ENCODE data around the gene ZNF175.
A peak's percentile ranks its signal among the peaks of the same experiment; 100 is the strongest.

The ZNF175 gene

DNA sequence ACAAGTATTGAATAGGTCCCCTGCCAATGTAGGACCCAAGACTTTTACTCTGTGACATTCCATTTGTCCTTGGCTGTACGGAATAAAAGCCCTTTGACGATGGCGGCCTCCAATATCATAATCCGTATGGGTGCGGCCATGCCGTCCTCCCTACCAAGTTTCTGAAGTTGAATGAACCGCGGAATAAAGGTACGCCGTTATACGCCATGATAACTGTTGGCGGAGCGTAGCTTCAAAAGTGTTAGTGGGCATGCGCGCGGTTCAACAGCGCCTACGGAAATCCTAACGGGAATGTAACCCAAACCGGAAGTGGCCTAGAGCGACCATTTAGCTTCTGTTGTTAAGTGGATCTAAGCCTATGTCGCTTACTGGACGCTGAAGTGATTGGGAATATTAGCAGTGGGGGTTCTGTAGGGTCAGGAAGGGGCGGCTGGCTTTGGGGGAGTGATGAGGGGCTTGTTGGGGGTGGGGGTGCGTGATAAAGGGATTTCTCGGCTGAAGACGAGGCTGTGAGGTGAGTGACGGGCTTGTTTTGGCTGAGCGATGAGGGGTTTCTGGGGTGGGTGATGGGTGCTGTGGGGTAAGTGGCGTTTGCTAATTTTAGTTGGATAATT lies at the start of gene ZNF175:
Gene ZNF175 (plus strand): TSS at position 322 of the 614 bp plus-strand sequence. CDS start 2,047 bp downstream, outside the sequence.
- peak; percentile 98 for DNase-seq (ENCODE audit: low spot score)

DNA sequence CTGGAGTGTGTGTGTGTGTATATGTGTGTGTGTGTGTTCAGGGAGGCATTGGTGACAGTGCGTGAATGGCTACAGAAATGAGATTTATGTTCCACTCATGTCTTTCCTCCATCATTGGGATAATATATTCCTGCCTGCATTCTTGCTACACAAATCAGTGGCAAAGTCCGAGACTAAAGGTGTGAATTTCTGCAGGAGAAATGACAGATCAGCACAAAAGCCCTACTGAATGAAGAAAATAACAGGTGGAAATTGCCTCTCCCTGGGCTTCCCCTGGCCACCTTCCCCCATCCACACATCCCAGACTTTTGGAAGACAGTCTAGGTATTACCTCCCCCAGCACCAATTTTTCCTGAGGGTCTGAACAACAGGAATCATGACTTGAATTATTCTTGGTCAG lies 49.7 kb upstream of the ZNF175 start:
- DNase-seq (ENCODE audit: low spot score), result no peak

DNA sequence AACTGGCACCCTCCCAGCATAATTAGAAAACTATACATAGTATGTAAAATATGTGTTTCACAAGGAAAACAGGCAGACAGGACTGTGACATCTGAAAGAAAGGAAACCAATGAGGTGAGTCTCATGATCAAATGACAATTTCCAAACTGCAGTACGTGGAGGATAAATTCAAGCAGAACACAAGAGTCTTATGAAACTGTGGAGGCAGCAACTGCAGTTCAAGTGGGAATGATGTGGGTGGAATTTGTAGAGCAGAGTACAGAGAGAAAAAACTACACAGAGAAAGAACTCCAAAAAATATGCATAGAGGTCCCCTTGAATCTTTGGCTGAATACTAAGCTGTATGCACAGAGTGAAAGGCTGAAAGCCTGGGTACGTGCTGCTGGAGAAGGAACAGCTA lies 49.3 kb upstream of the ZNF175 start:
- DNase-seq (ENCODE audit: low spot score), result peak; percentile 29

DNA sequence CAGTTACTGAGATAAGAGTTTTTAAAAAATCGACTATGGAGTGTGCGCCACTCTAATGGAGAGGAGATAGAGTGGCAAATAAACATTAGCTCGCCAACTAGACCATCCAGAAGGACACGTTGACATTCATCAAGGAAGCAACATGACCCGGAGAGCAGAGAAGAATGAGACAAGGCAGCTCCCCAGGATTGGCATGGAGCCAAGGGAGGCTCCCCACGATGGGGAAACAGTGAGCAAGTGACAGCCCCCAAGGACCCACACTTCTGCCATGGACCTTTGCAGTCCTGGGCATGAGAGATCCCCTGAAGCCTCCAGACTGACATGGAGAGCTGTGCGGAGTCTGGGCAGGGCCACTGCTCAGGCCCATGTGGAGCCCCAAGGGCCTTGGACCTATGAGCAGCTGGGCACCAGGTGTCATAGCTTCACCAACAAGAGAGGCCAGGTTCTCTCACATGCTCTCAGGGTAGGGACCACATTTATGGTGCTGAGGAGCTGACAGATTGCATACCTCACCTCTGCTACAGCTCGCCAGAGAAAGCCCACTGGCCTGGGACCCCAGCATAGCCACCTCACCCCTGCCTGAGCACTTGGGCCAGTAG lies 46.3 kb upstream of the ZNF175 start:
- no peak for DNase-seq (ENCODE audit: low spot score)

DNA sequence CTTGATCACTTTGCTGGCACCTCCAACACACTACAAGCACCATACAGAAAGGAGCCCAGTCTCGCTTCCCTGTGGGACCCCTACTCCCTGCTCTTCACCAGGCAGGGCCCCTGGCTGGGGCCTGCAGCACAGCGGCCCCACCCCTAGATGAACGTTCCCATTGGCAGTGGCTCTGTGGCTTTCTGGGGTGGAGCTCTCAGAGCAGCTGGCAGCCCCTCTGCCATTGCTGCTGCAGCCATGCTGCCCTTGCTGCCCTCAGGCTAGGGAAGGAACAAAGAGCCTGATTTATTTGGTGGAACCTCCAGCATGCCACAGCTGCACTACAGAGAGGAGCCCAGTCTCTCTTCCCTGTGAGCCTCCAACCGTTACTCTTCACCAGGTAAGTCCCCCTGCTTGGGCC lies 45.4 kb upstream of the ZNF175 start:
- DNase-seq (ENCODE audit: low spot score), result no peak

DNA sequence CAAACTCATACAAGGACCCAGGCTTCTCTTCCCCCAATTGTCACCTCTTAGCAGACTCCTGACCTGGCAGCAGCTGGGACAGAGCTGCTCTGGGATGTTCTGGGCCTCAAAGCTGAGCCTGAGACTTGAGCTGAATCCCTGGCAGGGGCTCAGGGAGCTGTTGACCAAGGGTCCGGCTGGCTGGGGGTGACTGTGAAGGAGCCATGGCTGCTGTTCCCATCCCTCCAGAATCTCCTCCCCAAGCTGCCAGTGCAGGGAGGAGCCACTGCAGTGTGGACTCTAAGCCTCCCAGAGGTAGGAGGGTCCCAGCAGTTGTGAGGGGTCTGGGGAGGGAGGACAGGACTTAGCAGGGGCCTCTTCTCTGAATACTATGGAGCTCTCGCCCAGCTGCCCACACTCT lies 41.8 kb upstream of the ZNF175 start:
- DNase-seq (ENCODE audit: low spot score), result no peak

DNA sequence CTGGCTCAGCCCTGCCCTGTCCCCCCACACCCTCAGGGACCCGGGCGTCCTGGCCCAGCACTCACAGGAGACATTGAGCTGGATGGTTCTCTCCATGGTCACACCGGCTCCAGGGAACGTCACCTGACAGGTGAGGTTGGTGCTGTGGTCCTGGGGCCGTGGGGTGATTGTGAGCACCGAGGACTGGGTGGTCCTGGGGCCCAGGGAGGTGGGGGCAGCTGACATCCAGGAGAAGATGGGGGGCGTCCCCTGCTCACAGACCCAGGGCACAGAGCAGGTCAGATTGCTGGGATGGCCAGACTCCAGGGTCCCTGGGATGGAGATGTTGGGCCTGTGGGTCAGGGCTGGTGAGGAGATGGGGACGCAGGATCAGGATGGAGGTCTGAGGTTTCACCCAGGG lies 40.5 kb upstream of the ZNF175 start:
- DNase-seq (ENCODE audit: low spot score), result no peak

DNA sequence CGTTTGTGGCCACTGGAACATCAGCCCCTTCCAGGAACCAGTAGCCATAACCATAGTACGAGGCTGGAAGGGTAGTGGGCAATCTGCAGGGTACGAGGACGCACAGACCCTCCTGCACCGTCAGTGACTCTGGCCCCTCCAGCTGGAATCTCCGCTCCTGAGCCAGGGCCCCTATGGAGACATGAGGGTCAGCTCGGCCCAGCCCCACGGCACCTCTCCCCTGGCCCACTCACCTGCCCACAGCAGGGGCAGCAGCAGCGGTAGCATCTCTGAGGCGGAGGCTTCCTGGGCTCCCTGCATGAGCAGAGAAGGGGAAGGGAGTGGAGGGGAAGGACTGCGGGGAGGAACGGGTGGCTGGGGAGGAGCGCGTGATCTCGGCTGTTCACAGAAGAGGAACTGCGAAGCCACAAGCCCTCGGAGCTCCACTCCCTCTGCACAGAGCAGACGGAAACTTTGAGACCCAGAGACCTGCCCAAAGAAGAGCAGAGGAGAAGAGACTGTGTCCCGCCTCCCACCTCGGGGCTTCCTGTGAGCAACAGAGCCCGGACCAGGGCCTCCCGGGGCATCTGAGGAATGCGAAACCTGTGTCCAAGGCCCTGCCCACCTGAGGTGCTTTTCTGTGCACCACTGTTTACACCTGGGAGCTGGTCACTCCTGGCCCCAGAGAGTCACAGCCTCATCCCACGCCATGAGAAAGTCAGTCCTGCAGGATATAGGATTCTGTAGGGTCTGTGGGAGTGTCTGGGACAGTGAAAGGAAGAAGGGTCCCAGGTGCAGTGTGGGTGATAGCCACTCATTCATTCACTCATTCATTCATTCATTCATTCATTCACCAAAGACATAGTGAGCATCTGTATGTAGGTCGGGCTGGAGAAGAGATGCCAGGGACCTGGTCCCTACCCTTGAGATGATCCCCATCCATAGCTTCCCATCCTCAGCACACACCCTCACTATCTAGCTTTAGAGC lies 39.5 kb upstream of the ZNF175 start, which contains the start of gene SIGLEC6:
Gene SIGLEC6 (minus strand): TSS at position 322 of the 967 bp plus-strand sequence. CDS start 22 bp downstream, at position 300.
- DNase-seq (ENCODE audit: low spot score), result peak; percentile 74

DNA sequence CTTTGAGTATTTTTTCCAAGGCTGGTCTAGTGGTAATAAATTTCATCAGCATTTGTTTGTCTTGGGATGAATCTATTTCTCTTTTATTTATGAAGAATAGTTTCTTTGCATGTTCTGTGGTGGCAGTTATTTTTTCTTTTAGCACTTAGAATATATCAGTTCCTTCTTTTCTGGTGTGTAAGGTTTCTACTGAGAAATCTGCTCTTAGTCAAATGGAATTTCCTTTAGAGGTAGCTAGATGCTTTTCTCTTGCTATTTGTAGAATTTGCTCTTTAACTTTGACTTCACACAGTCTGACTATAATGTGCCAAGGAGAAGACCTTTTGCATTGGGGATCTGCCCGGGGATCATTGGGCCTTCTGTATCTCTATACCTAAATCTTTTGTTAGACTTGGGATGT lies 35.5 kb upstream of the ZNF175 start:
- no peak for DNase-seq (ENCODE audit: low spot score)

DNA sequence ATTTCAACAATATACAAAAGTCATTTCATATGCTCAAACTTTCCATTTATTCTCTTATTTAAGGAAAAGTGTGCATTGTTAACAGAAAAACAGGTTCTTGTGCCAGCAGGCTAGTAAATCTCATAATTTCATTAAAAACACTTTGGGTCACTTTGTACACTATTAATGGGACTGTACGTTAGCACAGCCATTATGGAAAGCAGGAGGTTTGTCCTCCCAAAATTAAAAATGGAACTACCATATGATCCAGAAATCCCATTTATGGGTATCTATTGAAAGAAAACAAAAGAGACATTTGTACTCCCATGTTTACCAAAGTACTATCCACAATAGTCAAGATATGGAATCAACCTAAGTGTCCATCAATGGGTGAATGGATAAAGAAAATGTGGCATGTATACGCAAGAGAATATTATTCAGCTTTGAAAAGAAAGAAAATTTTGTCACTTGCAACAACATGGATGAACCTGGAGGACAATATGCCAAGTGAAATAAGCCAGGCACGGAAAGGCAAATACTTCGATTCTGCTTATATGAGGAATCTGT lies 31.2 kb upstream of the ZNF175 start:
- DNase-seq (ENCODE audit: low spot score), result no peak

DNA sequence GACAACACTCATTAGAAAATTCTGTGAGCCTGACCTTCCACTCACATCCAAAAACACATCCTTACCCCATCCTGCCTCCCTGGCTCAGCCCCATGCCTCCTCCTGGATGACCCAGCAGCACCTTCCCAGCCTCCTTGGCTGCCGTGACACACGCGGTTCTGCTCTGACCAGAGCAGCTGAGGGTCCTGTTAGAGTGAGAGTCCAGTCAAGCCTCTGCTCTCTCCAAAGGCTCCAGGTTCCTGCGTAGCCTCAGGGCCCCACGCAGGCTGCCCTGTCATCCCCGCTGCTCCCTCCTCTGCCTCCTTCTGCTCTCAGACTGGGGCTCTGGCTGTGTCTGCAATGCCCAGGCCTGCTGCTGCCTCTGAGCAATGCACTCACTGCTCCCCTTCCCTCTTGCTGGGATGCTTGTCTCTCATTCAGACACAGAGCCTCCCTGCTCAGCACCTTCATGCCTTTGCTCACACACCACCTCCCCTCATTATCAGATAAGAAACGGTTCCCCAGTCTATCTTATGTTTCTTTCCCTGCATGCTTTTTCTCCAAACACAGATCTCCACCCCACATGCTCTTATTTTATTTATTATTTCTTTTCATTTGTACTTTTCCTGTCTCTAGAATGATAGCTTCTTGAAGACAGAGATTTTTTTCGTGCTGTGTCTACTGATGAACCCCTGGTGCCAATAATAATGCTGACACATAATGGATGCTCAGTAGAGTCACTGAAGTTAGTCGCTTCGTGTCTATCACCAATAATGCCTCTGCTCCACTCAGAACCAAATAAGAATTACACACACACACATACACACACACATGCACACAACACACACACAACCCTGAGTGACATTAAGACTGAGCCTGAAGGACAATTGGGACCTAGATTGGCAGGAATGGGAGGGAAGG lies 29.4 kb upstream of the ZNF175 start:
- no peak for DNase-seq (ENCODE audit: low spot score)

DNA sequence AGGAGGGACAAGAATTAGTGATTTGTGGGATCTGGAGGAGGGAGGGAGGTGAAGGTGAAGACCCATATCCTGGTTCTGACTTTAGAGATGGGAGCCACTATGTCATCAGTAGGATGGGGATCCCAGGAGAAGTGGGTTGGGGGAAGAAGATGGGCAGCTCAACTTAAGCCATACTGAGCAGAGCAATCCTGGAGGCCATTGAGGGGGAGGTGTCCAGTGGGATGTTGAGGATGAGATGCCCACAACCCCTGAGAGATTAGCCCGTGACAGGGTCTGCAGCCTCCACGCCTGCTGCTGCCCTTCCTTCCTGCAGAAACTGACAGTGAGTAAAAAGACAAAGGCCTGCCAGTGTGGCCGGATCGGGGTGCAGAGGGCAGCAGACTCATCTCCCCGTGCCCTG lies 28.4 kb upstream of the ZNF175 start:
- DNase-seq (ENCODE audit: low spot score), result no peak

DNA sequence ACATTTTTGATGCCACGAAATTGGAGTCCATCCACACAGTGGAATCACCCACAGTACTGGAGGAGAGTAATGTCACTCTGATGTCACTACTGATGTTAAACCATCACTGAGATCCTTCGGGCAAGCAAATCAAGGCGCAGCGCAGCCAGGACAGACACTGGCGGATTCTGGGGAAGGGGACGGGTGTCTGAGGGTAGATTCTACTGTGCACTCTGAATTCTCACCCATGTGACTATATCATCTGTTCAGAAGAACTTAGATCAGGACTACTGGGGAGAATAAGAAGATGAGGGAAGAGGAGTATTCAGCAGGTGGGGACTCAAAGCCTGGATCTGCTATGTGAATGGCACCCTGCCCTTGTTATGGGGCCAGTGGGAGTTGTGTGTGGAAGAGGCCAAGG lies 27.0 kb upstream of the ZNF175 start:
- no peak for DNase-seq (ENCODE audit: low spot score)

DNA sequence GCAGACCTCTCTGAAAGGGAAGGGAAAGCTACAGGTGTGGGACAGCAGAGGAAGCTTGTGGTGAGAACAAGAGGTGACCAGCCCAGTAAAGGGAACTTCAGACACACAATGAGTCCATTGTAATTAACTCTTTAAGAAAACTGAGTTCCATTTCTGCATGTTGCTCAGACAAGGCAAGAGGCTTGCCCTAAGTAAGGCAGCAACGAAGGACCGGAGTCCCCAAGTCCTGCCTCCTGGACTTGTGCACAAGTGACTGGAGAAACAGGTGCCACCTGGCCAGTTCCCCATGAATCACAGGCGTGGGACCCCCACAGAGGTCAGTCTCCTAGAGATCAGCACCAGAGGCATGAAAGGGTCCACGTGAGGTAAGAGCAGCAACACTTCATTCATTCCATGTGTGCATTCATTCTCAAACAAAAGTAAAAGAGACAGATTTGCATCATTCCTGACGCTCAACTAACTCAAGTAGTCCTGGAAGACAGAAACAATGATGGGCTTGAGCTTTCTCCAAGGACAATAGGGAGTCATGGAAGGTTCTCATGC lies 24.9 kb upstream of the ZNF175 start:
- no peak for DNase-seq (ENCODE audit: low spot score)

DNA sequence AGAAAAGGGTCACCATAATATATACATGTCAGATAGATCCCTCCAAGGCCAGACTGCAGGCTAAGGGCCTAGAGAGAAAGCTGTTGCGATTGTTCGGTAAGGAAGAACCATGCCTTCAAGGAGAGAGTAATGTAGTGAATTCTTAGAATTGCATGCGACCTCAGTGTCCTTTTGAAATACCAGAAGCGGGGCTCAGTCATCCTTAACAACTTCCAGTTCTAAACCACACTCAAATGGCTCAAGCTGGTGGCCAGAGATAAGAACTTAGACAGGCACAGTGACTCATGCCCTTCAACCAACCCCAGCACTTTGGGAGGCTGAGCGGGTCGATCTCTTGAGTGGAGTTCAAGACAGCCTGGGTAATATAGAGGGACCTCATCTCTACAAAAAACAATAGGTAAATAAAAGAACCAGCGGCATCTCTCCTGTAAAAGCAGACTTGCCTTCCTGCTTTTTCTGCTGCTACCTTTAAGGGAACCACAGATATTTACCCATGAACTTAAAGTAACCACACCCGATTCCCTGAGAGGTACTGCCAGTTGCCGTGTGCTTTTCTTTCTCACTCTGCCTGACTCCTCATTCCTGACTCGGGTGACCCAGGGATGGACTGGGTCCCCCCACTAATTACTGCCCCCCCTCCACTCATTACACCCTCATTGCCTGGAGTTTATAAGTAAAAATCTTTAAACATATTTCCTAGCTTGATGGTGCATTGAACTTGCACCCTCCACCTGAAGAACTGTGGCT lies 24.3 kb upstream of the ZNF175 start:
- DNase-seq (ENCODE audit: low spot score), result no peak

DNA sequence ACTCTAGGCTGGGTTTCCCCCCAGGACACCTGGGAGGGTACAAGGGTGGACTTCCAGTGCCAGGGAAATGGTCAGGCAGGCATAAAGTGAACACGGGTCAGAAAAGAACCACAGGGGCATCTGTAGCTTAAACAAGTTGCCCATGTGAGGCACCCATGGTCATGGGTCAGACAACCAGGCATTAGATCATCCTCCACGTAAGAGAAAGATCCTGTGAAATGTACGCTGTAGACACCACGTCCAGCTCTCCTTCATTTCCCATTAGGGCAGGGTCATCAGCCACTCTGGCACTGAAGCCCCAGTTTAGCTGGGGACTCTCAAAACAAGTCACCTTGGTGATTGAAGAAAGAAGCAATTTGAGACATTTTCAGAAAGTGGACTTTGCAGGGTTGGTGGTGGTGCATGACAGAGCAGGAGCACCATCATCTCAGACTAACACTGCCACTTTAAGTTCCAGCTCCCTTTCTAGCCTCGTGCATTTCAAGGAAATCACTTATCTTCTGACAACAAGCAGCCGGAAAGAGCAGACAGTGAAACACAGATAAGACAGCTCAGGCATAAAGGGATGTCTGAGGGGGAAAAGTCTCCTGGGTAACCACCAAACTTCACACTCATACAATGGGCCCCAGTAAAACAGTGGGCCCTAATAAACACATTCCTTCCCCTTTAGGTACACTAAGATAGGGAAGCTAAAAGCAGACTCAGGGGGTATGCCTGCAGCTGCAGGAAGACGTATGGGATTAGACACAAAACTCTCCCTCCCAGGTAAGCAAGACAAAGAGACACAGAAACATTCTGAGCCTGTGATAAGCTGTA lies 23.5 kb upstream of the ZNF175 start:
- no peak for DNase-seq (ENCODE audit: low spot score)

DNA sequence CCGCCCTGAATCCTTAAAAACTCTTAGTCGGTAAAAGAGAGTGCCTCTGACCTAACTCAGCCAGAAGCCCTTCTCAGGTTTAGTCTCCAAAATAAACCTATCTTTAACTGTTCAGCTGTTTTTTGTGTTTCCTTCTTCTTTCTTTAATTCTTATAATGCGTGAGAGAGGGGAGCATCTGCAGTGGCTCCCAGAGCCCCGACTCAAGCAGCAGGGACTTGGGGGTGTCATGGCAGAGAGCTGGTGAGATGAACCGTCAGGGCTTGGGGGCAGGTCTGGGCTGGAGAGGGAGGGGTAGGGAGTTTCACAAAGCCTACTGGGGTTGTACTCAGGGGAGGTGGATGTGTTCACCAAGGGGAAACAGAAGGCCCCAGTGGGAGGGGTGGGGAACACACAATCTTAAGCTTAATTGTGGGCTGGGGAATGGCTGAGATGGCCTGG lies 22.9 kb upstream of the ZNF175 start:
- no peak for DNase-seq (ENCODE audit: low spot score)

DNA sequence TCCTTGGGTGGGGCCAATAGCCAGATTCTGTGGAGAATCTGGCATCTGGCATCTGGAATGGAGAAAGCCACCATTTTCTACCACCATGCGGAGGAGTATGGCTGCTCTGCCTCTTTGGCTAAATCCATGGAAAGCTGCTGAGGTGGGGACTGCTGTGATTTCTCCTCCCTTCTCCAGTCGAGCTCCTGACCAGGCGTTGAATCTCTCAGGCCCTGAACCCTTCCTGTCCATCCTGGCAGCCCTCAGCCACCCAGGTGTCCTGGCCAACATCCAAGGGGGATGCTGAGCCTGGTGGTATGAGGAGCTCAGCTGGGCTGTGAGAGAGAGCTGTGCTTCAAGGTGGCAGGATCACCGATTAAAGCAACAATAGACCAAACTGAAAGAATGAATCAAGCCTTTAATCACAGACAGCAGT lies 22.2 kb upstream of the ZNF175 start:
- DNase-seq (ENCODE audit: low spot score), result no peak

DNA sequence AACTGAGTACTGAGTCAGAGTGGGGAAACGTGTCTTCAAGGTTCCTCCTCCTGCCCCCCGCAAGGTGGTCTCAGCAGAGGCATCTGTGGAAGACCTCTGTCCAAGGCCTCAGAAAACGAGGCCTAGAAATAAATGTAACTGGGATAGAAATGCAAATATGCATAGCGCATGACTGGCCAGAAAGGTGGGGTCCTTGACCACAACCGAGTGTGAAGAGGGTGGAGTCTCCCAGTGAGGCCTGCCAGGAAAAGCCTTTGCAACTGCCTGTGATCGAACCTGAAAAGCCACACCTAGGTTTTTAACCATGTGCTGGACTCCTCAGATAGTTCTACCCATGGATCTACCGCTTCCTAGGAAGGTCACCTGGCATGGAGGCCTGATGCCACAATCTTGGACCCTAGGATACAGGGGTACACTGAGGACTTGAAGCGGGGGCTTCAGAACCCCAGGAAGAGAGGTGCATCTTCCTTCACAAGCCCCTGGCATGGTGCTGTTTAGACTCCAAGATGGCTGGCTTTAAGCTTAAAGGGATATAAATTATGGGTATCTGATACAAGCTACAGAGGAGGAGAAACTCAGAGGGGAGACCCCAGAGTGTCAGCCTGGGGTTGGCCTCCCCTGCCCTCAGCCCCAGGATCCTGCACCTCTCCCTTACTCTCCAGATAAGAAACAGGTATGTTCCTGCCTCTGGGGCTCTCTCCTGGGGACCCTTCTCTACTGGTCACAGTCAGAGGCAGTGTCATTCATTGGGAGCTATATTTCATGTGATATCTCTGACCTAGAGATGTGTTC lies 21.4 kb upstream of the ZNF175 start:
- DNase-seq (ENCODE audit: low spot score), result no peak
